GM18505 (cell line): ENCODE measurements around the gene CDKN2B-AS1.
A peak's percentile ranks its signal among the peaks of the same experiment; 100 is the strongest.

ENCODE experiments used
- ATAC-seq: cut with Tn5 transposase; IDR thresholded peaks from one replicate; pipeline ENCODE4 v1.9.1; 2021; ENCODE audit not compliant: unreplicated experiment
- POLR2A ChIP-seq: IDR thresholded peaks from 4 replicates; pipeline ENCODE4 v1.6.1; 2011; ENCODE audit warnings: borderline replicate concordance; ENCODE audit not compliant: insufficient read depth, insufficient read length; ENCODE audit errors: extremely low read depth

Gene CDKN2B-AS1

DNA sequence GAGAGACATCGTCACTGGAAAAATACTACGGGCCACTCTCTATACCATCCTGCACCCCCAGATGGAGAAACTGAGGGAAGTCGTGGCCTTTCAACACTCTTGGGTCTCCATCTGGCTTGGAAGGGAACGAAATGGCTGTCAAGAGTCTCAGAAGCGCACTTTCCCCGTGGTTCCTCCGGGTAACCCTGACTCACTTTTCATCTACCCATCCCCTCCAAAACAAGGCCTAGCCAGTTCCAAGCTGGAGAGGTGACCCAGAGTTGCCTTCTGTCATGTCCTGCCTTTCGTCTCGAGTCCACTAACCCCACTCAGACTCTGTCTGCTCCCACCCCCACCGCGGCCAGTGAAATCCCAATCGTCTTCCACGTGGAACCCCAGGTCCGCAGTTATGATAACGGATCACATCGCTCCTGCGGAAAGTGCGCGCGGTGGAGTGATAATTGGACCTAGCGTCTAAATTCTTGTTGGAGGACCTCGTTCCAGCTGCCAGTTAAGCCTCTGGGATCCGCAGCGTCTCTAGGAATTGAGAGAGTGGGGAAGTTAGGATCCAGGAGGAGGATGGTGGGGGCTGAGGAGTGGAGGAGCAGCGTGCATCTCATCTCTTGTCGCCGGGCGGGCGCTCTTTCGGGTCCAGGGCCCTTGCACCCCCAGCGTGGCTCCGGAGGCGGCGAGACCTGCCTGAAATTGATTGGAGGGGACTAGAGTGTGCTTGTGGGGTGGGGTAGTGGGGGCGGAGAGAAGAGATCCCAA is 5.0 kb upstream of the CDKN2B-AS1 start:
- ATAC-seq = no peak
- no peak for TF ChIP-seq POLR2A

DNA sequence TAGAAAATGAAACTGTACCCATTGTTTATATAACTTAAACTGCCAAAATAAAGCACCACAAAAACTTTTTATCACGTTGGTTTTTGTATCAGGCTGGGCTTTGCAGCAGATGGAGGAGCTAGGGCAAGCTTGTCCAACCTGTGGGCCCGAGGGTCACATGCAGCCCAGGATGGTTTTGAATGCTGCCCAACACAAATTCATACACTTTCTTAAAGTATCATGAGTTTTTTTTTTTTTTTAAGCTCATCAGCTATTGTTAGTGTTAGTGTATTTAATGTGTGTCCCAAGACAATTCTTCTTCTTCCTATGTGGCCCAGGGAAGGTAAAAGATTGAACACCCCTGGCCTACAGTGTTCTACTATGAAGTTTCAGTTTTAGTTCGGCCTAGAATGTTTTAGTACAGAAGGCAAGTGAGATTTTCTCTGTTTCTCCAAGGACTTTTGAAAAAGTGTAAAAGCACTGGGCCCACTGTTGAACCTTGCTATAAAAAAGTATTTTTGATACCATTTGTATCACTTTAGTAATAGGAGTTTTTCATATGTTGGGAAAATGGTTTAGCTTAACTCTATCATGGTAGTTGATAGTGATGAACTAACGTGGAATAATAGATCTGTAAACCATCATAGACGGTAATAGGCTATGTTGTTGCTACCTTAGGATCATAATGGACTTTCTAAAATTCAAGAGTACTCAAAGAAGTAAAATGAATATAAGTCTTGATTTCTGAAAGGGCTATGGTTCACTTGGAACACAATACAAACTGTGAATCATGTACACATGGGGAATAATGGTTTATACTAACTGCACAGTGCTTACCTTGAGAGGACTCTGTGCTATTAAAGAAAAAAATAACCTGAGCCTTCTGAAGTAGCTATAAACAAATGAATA is 3.3 kb upstream of the CDKN2B-AS1 start:
- no peak for ATAC-seq
- TF ChIP-seq POLR2A = no peak

DNA sequence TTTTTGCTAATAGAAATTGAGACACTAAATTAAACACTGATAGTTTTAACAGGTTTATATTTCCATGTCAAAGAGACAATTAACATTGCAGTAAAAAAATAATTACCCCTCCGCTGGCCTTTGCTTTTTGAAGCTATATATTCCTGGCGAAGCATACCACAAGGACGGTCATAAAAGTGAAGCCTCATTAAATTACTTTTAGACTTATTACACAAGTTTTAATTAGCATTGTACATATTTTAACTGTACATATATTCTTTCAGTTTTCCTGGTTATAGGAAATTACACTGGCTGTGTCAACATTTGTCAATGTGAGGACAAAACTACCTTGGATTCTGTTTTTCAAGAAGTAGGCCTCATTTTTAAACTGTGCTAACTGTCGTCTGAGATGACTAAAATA is 1.6 kb upstream of the CDKN2B-AS1 start:
- no peak for ATAC-seq
- TF ChIP-seq POLR2A = no peak

GRCh38 chr9:21993893-21994555 is 567 bp upstream of the CDKN2B-AS1 start, which contains the start of gene CDKN2A:
Gene CDKN2A, minus strand, starts transcription at chr9:21994392.
- TF ChIP-seq POLR2A = peak; percentile 30
- ATAC-seq = peak; percentile 35

DNA sequence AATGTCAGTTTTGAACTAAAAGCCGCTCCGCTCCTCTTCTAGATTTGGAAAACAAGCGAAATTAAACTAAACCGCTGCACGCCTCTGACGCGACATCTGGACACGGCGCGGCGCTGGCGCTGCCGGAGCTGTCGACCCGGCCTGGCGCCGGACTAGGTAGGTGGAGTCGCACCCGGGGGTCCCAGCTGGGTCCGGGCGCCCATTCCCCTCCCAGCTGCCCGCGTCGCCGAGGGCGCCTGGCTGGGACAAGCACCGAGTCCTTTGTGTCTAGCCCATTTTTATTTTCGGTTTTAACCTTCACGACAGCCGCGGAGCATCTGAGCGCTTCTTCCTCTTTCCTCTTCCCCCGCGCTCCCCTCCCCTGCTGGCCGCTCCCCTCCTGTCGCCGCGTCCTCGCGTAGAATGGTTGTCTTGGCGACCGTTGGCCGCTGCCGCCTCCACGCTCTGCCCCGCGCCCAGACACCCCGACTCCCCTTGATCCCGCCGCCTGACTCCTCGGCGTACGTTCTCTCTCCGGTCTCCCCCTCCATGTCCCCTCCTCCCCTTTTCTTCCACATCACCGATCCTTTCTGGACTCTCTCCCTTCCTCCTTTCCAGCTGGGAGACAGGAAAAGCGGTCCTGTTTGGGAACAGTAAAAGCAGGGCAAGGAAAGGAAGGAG is 545 bp downstream of the CDKN2B-AS1 start:
- peak; percentile 73 for TF ChIP-seq POLR2A
- ATAC-seq = peak; percentile 80

GRCh38 chr9:21995666-21996398 is 1.2 kb downstream of the CDKN2B-AS1 start:
- TF ChIP-seq POLR2A = no peak
- no peak for ATAC-seq

DNA sequence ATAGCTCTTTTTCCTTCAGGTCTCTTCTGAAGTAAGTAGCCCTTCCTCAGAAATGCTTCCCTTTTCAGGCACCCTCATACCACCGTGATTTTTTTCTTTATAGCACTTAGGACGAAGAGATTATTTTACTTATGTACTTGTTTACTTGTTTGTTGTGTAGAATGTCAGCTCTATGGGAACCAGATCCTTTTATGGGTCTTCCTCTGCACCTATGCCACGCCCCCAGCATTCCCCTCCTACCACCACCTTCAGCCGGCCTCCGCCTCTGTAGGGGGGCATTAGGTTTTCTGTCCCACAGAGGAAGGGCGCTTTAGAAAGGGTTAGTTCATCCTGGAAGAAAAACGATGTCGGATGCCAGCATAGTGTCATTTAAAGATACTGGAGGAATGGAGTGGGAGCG is 1.8 kb downstream of the CDKN2B-AS1 start:
- no peak for TF ChIP-seq POLR2A
- ATAC-seq = no peak

DNA sequence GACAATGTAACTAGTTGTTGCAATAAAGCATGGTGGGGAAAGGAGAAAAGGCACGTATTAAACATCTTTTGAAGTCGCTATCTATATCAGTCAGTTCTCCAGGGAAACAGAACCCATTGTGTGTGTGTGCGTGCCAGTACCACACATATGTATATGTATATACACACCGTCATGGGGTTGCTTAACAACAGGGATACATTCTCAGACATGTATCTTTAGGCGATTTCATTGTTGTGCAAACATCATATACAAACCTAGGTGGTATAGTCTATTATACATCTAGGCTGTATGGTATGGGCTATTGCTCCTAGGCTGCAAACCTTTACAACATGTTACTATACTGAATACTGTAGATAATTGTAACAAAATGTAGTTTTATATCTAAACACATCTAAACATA is 2.3 kb downstream of the CDKN2B-AS1 start:
- TF ChIP-seq POLR2A = no peak
- ATAC-seq = no peak

- TF ChIP-seq POLR2A = no peak
- no peak for ATAC-seq
Observed at GRCh38 chr9:21997480-21997879, 2.9 kb downstream of the CDKN2B-AS1 start.

DNA sequence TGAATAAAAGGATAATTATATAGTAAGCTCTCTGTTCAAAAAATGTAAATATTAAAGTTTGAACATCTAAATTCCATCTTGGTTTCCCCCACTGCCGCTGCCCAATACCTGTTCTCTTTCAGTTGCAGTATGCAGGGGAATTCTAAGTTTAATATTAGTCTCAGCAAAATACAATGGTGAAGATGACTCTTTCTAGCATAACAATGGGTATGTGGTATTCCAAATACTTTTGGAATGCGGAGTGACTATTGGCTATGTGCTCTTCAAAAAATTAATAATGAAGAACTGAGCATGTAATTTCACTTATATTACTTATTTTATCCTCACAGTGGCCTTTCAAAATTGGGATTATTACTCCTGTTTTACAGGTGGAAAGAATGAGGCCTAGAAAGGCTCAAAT is 3.4 kb downstream of the CDKN2B-AS1 start:
- TF ChIP-seq POLR2A = no peak
- no peak for ATAC-seq

DNA sequence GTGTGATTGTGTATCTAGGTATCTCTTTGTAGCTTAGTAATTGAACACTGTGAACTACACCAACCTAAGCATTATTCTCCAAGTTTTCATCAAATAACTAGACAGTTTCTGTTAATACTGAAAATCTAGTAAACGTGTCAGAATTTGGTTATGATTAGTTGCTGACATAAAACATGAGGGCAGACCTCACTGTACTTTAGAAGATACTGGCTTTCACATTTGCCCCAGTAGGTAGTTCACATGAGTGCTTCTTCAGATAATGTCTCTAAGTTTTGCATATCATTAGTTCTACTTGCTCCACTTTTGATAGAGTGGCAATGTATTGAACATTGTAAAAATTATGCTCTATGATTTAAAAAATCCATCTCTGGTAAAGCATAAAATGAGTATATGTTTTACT is 7.4 kb downstream of the CDKN2B-AS1 start:
- no peak for TF ChIP-seq POLR2A
- ATAC-seq = no peak

DNA sequence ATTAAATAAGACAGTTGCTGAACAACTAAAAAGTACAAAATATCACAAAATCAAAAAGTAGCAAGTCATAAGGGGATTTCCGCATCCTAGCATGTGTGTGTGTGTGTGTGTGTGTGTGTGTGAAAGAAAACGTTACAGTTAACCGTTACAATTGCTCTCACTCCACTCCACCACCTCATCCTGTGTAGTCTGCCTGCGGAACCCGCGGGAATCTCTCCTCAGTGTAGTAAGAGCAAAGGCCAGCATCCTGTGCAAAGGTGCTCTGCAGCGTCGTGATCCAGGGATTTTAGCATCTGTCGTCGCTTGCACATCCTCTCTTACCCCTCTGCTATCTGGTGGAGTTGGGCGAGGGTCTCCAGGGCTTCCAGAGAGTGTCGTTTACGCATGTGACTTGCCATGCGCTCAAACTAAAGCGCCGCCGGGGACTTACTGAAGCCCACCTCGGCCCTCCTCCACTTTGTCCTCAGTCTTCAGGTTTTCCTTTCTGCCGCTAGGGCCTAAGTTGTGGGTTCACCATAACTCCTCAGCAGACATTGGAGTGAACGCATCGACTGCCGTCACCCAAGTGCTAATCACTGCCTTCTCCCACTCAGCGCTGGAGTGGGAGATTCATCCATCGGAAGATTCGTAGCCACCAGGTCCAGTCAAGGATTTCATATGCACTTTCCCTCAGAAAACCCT is 10.6 kb downstream of the CDKN2B-AS1 start:
- ATAC-seq = no peak

More for the DNA sequence above, 10.6 kb downstream of the CDKN2B-AS1 start:
- TF ChIP-seq POLR2A = no peak
